Activated CD4-positive, alpha-beta T cell treated with anti-CD3 and anti-CD28 coated beads, Interleukin-2, amount 50 U/mL, for 16 hours (primary cell): ENCODE measurements around the gene TMTC2.
A peak's percentile ranks its signal among the peaks of the same experiment; 100 is the strongest.
"Not testable (repeated sequence)": the region's sequence is repeated elsewhere in the genome, so short reads cannot be mapped to it uniquely, and the experiment has no call there.

Experiments used
- DNase-seq: peaks from one replicate; pipeline ENCODE4 v3.0.0-alpha.2; 2020

The TMTC2 gene

GRCh38 chr12:82797480-82797879, 110.8 kb downstream of the TMTC2 start:
- DNase-seq, result no peak

- DNase-seq, result no peak
Measured at GRCh38 chr12:82800185-82800584, 113.5 kb downstream of the TMTC2 start.

GRCh38 chr12:82801951-82802610, 115.4 kb downstream of the TMTC2 start:
- DNase-seq, result no peak

GRCh38 chr12:82803201-82803600, 116.5 kb downstream of the TMTC2 start:
- no peak for DNase-seq

GRCh38 chr12:82804601-82805000, 117.9 kb downstream of the TMTC2 start:
- DNase-seq, result no peak

GRCh38 chr12:82805004-82805403, 118.3 kb downstream of the TMTC2 start:
- DNase-seq, result not testable (repeated sequence)

GRCh38 chr12:82805812-82806497, 119.2 kb downstream of the TMTC2 start:
- no peak for DNase-seq

GRCh38 chr12:82807132-82807737, 120.5 kb downstream of the TMTC2 start:
- no peak for DNase-seq

- no peak for DNase-seq
Measured at GRCh38 chr12:82810568-82810967, 123.9 kb downstream of the TMTC2 start.

GRCh38 chr12:82817368-82817767, 130.7 kb downstream of the TMTC2 start:
- no peak for DNase-seq

GRCh38 chr12:82818271-82819035, 131.7 kb downstream of the TMTC2 start:
- DNase-seq, result no peak

GRCh38 chr12:82826505-82826904, 139.8 kb downstream of the TMTC2 start:
- DNase-seq, result no peak

- no peak for DNase-seq
Measured at GRCh38 chr12:82832096-82832495, 145.4 kb downstream of the TMTC2 start.

GRCh38 chr12:82832981-82833380, 146.3 kb downstream of the TMTC2 start:
- no peak for DNase-seq

- no peak for DNase-seq
Measured at GRCh38 chr12:82833481-82833880, 146.8 kb downstream of the TMTC2 start.

GRCh38 chr12:82835217-82835616, 148.5 kb downstream of the TMTC2 start:
- DNase-seq, result no peak

GRCh38 chr12:82838131-82838551, 151.4 kb downstream of the TMTC2 start:
- peak; percentile 0 for DNase-seq

- DNase-seq, result no peak
Measured at GRCh38 chr12:82838827-82839226, 152.1 kb downstream of the TMTC2 start.

- no peak for DNase-seq
Measured at GRCh38 chr12:82839796-82840195, 153.1 kb downstream of the TMTC2 start.

- no peak for DNase-seq
Measured at GRCh38 chr12:82841487-82841904, 154.8 kb downstream of the TMTC2 start.

- no peak for DNase-seq
Measured at GRCh38 chr12:82842480-82842879, 155.8 kb downstream of the TMTC2 start.

GRCh38 chr12:82845076-82845475, 158.4 kb downstream of the TMTC2 start:
- not testable (repeated sequence) for DNase-seq

GRCh38 chr12:82848845-82849244, 162.1 kb downstream of the TMTC2 start:
- DNase-seq, result no peak
